Spleen (tissue), 7 donors: ENCODE data around the gene TTC16.
A peak's percentile ranks its signal among the peaks of the same experiment; 100 is the strongest.

Experiments
- CTCF ChIP-seq, 11 experiments: fragments of 200-600 bp in 7 of 11; fragments of 450-650 bp in 4 of 11; sonication (generic) in 4 of 11; IDR thresholded peaks in 8 of 11; conservative IDR thresholded peaks in 3 of 11; 1 replicate in 7 of 11; 2 replicates in 4 of 11; pipeline versions ENCODE4 v1.4.0 to v1.8.0; 2016 to 2021; ENCODE audit warnings: antibody characterized with exemption in 11 of 11, inconsistent platforms in 4 of 11, mild to moderate bottlenecking in 1 of 11
- POLR2A ChIP-seq, 3 donors: fragments of 450-650 bp; IDR thresholded peaks; one replicate each; pipeline ENCODE4 v1.5.1; 2017; ENCODE audit warnings: antibody characterized with exemption in 3 of 3, mild to moderate bottlenecking in 1 of 3
- POLR2AphosphoS5 ChIP-seq, 3 donors: sonication (generic); formaldehyde crosslinking; IDR thresholded peaks; one replicate each; pipeline ENCODE4 v1.5.1; 2017; ENCODE audit warnings: antibody characterized with exemption in 3 of 3
- donor health status: DM: no; HTN: no; CAD: no; lungs with moderate emphysema.
- donor health status: DM: no; HTN: no; CAD: no.
- donor health status: DM: no; HTN: no; CAD: no.

DNA sequence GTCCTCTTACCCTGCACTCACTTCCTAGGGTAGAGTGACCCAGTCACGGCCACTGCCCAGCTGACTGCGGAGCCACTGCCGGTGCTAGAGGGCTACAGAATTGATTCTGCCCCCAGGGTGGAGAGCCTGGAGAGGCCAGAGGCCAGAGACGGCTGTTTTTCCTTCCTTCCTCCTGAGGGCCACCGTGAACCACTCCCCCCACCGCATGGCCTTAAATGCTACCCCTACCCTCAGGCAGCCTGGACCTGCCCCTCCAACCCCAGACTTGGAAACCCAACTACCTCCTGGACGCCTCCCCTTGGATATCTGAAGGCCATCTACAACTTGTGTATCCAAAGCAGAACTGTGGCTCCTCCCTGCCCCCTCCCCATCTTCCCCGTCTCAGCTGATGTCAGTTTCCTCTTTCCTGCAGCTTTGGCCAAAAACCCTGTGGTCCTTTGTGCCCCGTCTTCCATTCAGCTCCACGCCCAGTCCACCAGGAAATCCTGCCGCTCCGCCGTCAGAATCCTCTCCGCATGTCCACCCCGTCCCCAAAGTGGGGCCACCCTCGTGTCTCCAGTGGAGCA, 46.3 kb downstream of the TTC16 start:
- TF ChIP-seq CTCF (IDR thresholded peaks at IDR 0.05 in 8 of 11, conservative IDR thresholded peaks at IDR 0.05 in 3 of 11) (peak in 1 of 11 experiments; percentile 5), POLR2A (IDR thresholded peaks at IDR 0.05) (no peak), POLR2AphosphoS5 (IDR thresholded peaks at IDR 0.05) (peak; percentile 63 to 71 (median 67))
